Muscle of leg (tissue), 16 donors: ENCODE results near the gene FXYD2. TPM values are rescaled to one million over a fixed set of nuclear protein-coding genes. Genes with fewer than 3 reads are reported as not detected.

Experiments
- DNase-seq: peaks from one replicate; pipeline ENCODE4 v3.0.0; 2013
- H3K27ac ChIP-seq: one replicate; pipeline ENCODE4 v1.5.1; 2013; ENCODE audit warnings: mild to moderate bottlenecking, low read length, control low read depth
- H3K27me3 ChIP-seq: one replicate; pipeline ENCODE4 v1.6.1; 2013; ENCODE audit warnings: low read length; ENCODE audit not compliant: control insufficient read depth, insufficient read depth
- H3K36me3 ChIP-seq: one replicate; pipeline ENCODE4 v1.6.1; 2013; ENCODE audit warnings: low read length; ENCODE audit not compliant: control insufficient read depth, insufficient read depth
- H3K4me1 ChIP-seq: one replicate; pipeline ENCODE4 v1.6.1; 2013; ENCODE audit warnings: low read length; ENCODE audit not compliant: control insufficient read depth, insufficient read depth
- H3K4me3 ChIP-seq: one replicate; pipeline ENCODE4 v1.5.1; 2013; ENCODE audit warnings: low read length, control low read depth
- H3K9me3 ChIP-seq: replicated peaks from 2 replicates; pipeline ENCODE4 v1.6.1; 2013; ENCODE audit warnings: low read depth, low read length; ENCODE audit not compliant: control insufficient read depth
- WGBS: methylation state at CpG from one replicate; pipeline ENCODE4 v1.1.5; 2013; ENCODE audit warnings: missing lambda C conversion rate; ENCODE audit not compliant: insufficient coverage; 5-methylcytosine and 5-hydroxymethylcytosine counted together
- long read RNA-seq, 11 donors: transcript quantifications; one replicate each; lab custom pipeline, GENCODE V29; 2026
- polyA plus RNA-seq, 8 donors: library from polyadenylated mRNA; unstranded; fragments of 120-200 nt; gene quantifications; one replicate each; pipeline versions ENCODE4 v1.2.1 to v1.2.3, GENCODE V29; 2013; ENCODE audit warnings: inconsistent platforms in 1 of 8, low replicate concordance in 1 of 8; ENCODE audit not compliant: insufficient read length in 8 of 8, insufficient read depth in 1 of 8
- total RNA-seq: library from RNA; stranded (reverse); fragments of 120-200 nt; gene quantifications from one replicate; pipeline ENCODE4 v1.2.4, GENCODE V29; 2013

The FXYD2 gene
- total RNA-seq: 3.3 TPM
- polyA plus RNA-seq: 1 to 10 TPM in 6 of 8 donors, under 1 TPM in 2; 0.23 to 2.7 (median 1.2) TPM
- long read RNA-seq, donor 1, partial matches to known transcripts: 0 of 2 reads
- long read RNA-seq, donor 1, other reads (novel, unspliced or antisense): 0 of 2 reads
- long read RNA-seq, donor 2: 0 reads
- long read RNA-seq, donor 3, partial matches to known transcripts: 0 of 1 reads
- long read RNA-seq, donor 3, other reads (novel, unspliced or antisense): 0 of 1 reads
- long read RNA-seq, donor 4, transcript FXYD2-202 (6 exons, 571 nt): major isoform, 5 of 5 reads
- long read RNA-seq, donor 4, partial matches to known transcripts: 0 of 5 reads
- long read RNA-seq, donor 4, other reads (novel, unspliced or antisense): 0 of 5 reads
- long read RNA-seq, donor 5, partial matches to known transcripts: 0 of 2 reads
- long read RNA-seq, donor 5, other reads (novel, unspliced or antisense): 0 of 2 reads
- long read RNA-seq, donor 6, partial matches to known transcripts: 0 of 4 reads
- long read RNA-seq, donor 6, other reads (novel, unspliced or antisense): 0 of 4 reads
- long read RNA-seq, donor 7, partial matches to known transcripts: 0 of 1 reads
- long read RNA-seq, donor 7, other reads (novel, unspliced or antisense): 0 of 1 reads
- long read RNA-seq, donor 8: 0 reads
- long read RNA-seq, donor 9: 0 reads
- long read RNA-seq, donor 10, partial matches to known transcripts: 0 of 1 reads
- long read RNA-seq, donor 10, other reads (novel, unspliced or antisense): 0 of 1 reads
- long read RNA-seq, donor 11: 0 reads

GRCh38 chr11:117824571-117825537 is at the start of gene FXYD2:
TSS of gene FXYD2 (minus strand) at chr11:117824744. CDS start at chr11:117824678, 66 bp downstream.
- no peak within 1 kb of the TSS for H3K4me3 ChIP-seq
- WGBS: 33% methylated on average over 15 of the region's 22 CpGs
- peak; percentile 78 for DNase-seq

GRCh38 chr11:117873828-117874125 is 49.2 kb upstream of the FXYD2 start:
- DNase-seq: no peak
- 81% methylated on average over 3 of the region's 8 CpGs for WGBS
- peaks cover 7% of the 10 kb centered on the region for H3K27me3 ChIP-seq
- H3K4me1 ChIP-seq: peaks cover 87% of the 10 kb centered on the region
- no peak overlapping the region for H3K4me3 ChIP-seq
- no peak overlapping the region for H3K27ac ChIP-seq
- no peaks in the 10 kb centered on the region for H3K36me3 ChIP-seq
- H3K9me3 ChIP-seq: no peaks in the 10 kb centered on the region

More at GRCh38 chr11:117824571-117825537, at the start of gene FXYD2:
- no peaks in the 10 kb centered on the region for H3K36me3 ChIP-seq
- H3K4me1 ChIP-seq: peaks cover 49% of the 10 kb centered on the region
- H3K9me3 ChIP-seq: no peaks in the 10 kb centered on the region
- peak within 1 kb of the TSS; percentile 65 for H3K27ac ChIP-seq
- H3K27me3 ChIP-seq: peaks cover 2% of the 10 kb centered on the region

GRCh38 chr11:117872975-117873827 is 48.7 kb upstream of the FXYD2 start:
- H3K27me3 ChIP-seq: peaks cover 7% of the 10 kb centered on the region
- H3K27ac ChIP-seq: peak overlapping the region; percentile 6
- peaks cover 86% of the 10 kb centered on the region for H3K4me1 ChIP-seq
- no peak overlapping the region for H3K4me3 ChIP-seq
- WGBS: 78% methylated on average over 8 of the region's 15 CpGs
- no peak for DNase-seq
- H3K36me3 ChIP-seq: peaks cover 1% of the 10 kb centered on the region
- H3K9me3 ChIP-seq: no peaks in the 10 kb centered on the region

- H3K4me1 ChIP-seq: peaks cover 84% of the 10 kb centered on the region
- 30% methylated on average over 11 of the region's 12 CpGs for WGBS
- no peaks in the 10 kb centered on the region for H3K9me3 ChIP-seq
- peaks cover 4% of the 10 kb centered on the region for H3K36me3 ChIP-seq
- H3K4me3 ChIP-seq: no peak overlapping the region
- DNase-seq: peak; percentile 49
- peak overlapping the region; percentile 6 for H3K27ac ChIP-seq
- peaks cover 7% of the 10 kb centered on the region for H3K27me3 ChIP-seq
Measured at GRCh38 chr11:117872420-117872961, 47.9 kb upstream of the FXYD2 start.

GRCh38 chr11:117871784-117872183 is 47.2 kb upstream of the FXYD2 start:
- Histone ChIP-seq H3K4me1 (peaks cover 84% of the 10 kb centered on the region), H3K27ac (no peak overlapping the region), H3K9me3 (no peaks in the 10 kb centered on the region), H3K36me3 (peaks cover 7% of the 10 kb centered on the region), H3K4me3 (no peak overlapping the region), H3K27me3 (peaks cover 7% of the 10 kb centered on the region)
- 90% methylated on average over 5 of the region's 5 CpGs for WGBS
- DNase-seq: no peak

GRCh38 chr11:117871160-117871559 is 46.6 kb upstream of the FXYD2 start:
- Histone ChIP-seq H3K27ac (no peak overlapping the region), H3K36me3 (peaks cover 7% of the 10 kb centered on the region), H3K4me1 (peaks cover 89% of the 10 kb centered on the region), H3K27me3 (peaks cover 7% of the 10 kb centered on the region), H3K9me3 (no peaks in the 10 kb centered on the region), H3K4me3 (no peak overlapping the region)
- DNase-seq: no peak
- 79% methylated on average over 13 of the region's 18 CpGs for WGBS

GRCh38 chr11:117870103-117870952 is 45.8 kb upstream of the FXYD2 start:
- DNase-seq: peak; percentile 70
- Histone ChIP-seq H3K27me3 (peaks cover 2% of the 10 kb centered on the region), H3K4me3 (no peak overlapping the region), H3K27ac (peak overlapping the region; percentile 74), H3K4me1 (peaks cover 84% of the 10 kb centered on the region), H3K36me3 (peaks cover 8% of the 10 kb centered on the region), H3K9me3 (no peaks in the 10 kb centered on the region)
- 76% methylated on average over 2 of the region's 9 CpGs for WGBS

- Histone ChIP-seq H3K27ac (peak overlapping the region; percentile 74), H3K36me3 (peaks cover 9% of the 10 kb centered on the region), H3K4me1 (peaks cover 77% of the 10 kb centered on the region), H3K4me3 (no peak overlapping the region), H3K9me3 (no peaks in the 10 kb centered on the region), H3K27me3 (no peaks in the 10 kb centered on the region)
- WGBS: 20% methylated on average over 2 of the region's 4 CpGs
- peak; percentile 88 for DNase-seq
Measured at GRCh38 chr11:117869604-117870003, 45.1 kb upstream of the FXYD2 start.
